ENCODE data around the gene RAB31.

The RAB31 gene

GRCh38 chr18:9679125-9679524 lies 29.0 kb upstream of the RAB31 start:
- Histone ChIP-seq H3K36me3 (ENCODE audit: control insufficient read depth, insufficient read depth, low read length) (no peaks in the 10 kb centered on the region), H3K4me3 (ENCODE audit: low read depth, low read length) (no peak overlapping the region), H3K27me3 (ENCODE audit: control insufficient read depth, insufficient read depth, low read length) (no peaks in the 10 kb centered on the region), H2AFZ (no peak overlapping the region), H3K9ac (no peak overlapping the region), H3K79me2 (no peaks in the 10 kb centered on the region), H3K4me2 (ENCODE audit: low read length) (no peak overlapping the region), H3K27ac (no peak overlapping the region), H3K4me1 (no peaks in the 10 kb centered on the region), H3K9me3 (ENCODE audit: control insufficient read depth, low read length) (no peaks in the 10 kb centered on the region)
- no peak for TF ChIP-seq CTCF (IDR thresholded peaks at IDR 0.05)

GRCh38 chr18:9681217-9681616 lies 26.9 kb upstream of the RAB31 start:
- no peaks in the 10 kb centered on the region for H3K4me1 ChIP-seq
- H3K36me3 ChIP-seq (ENCODE audit: control insufficient read depth, insufficient read depth, low read length): no peaks in the 10 kb centered on the region
- H3K9ac ChIP-seq: no peak overlapping the region
- no peak for TF ChIP-seq CTCF (IDR thresholded peaks at IDR 0.05)
- H3K27me3 ChIP-seq (ENCODE audit: control insufficient read depth, insufficient read depth, low read length): no peaks in the 10 kb centered on the region
- H3K9me3 ChIP-seq (ENCODE audit: control insufficient read depth, low read length): no peaks in the 10 kb centered on the region
- H3K4me3 ChIP-seq (ENCODE audit: low read depth, low read length): no peak overlapping the region
- no peak overlapping the region for H3K4me2 ChIP-seq (ENCODE audit: low read length)
- H2AFZ ChIP-seq: no peak overlapping the region
- no peaks in the 10 kb centered on the region for H3K79me2 ChIP-seq
- H3K27ac ChIP-seq: no peak overlapping the region

- no peaks in the 10 kb centered on the region for H3K27me3 ChIP-seq (ENCODE audit: control insufficient read depth, insufficient read depth, low read length)
- no peak overlapping the region for H3K4me2 ChIP-seq (ENCODE audit: low read length)
- H3K27ac ChIP-seq: no peak overlapping the region
- H3K4me1 ChIP-seq: no peaks in the 10 kb centered on the region
- H3K36me3 ChIP-seq (ENCODE audit: control insufficient read depth, insufficient read depth, low read length): no peaks in the 10 kb centered on the region
- no peak overlapping the region for H2AFZ ChIP-seq
- H3K79me2 ChIP-seq: no peaks in the 10 kb centered on the region
- TF ChIP-seq CTCF (IDR thresholded peaks at IDR 0.05): no peak
- no peak overlapping the region for H3K9ac ChIP-seq
- H3K4me3 ChIP-seq (ENCODE audit: low read depth, low read length): no peak overlapping the region
- H3K9me3 ChIP-seq (ENCODE audit: control insufficient read depth, low read length): no peaks in the 10 kb centered on the region
Observed at GRCh38 chr18:9682572-9682971, 25.5 kb upstream of the RAB31 start.

GRCh38 chr18:9683418-9684396 lies 24.4 kb upstream of the RAB31 start:
- Histone ChIP-seq H3K9ac (no peak overlapping the region), H3K27ac (no peak overlapping the region), H3K4me1 (no peaks in the 10 kb centered on the region), H3K9me3 (ENCODE audit: control insufficient read depth, low read length) (no peaks in the 10 kb centered on the region), H3K27me3 (ENCODE audit: control insufficient read depth, insufficient read depth, low read length) (no peaks in the 10 kb centered on the region), H3K4me3 (ENCODE audit: low read depth, low read length) (no peak overlapping the region), H3K4me2 (ENCODE audit: low read length) (no peak overlapping the region), H3K36me3 (ENCODE audit: control insufficient read depth, insufficient read depth, low read length) (no peaks in the 10 kb centered on the region), H2AFZ (peak overlapping the region; percentile 0), H3K79me2 (no peaks in the 10 kb centered on the region)
- peak; percentile 38 for TF ChIP-seq CTCF (IDR thresholded peaks at IDR 0.05)
